K562 (cell line): ENCODE data around the gene ACSL3. TPM values are rescaled to one million over a fixed set of nuclear protein-coding genes. Genes with fewer than 3 reads are reported as not detected.

Experiments used
- ATF6 ChIP-seq: sonication (generic); formaldehyde crosslinking; IDR thresholded peaks from 2 replicates; pipeline ENCODE4 v1.4.0; 2020; ENCODE audit warnings: mild to moderate bottlenecking, missing genetic modification reagents
- BACH1 ChIP-seq: fragments of 200-800 bp; sonication (Bioruptor generic); IDR thresholded peaks from 2 replicates; pipeline ENCODE4 v1.6.1; 2016; ENCODE audit warnings: missing genetic modification characterization, missing compliant biosample characterization
- BCOR ChIP-seq: fragments of 450-650 bp; IDR thresholded peaks from 2 replicates; pipeline ENCODE4 v1.6.1; 2016
- C11orf30 ChIP-seq: fragments of 450-650 bp; IDR thresholded peaks from 2 replicates; pipeline ENCODE4 v1.6.1; 2016; ENCODE audit warnings: low read depth, mild to moderate bottlenecking
- COPS2 ChIP-seq: fragments of 450-650 bp; conservative IDR thresholded peaks from 2 replicates; pipeline ENCODE4 v1.6.1; 2016; ENCODE audit warnings: mild to moderate bottlenecking, moderate library complexity
- DACH1 ChIP-seq: fragments of 450-650 bp; IDR thresholded peaks from 2 replicates; pipeline ENCODE4 v1.6.1; 2018; ENCODE audit not compliant: partially characterized antibody
- E2F6 ChIP-seq, 2 experiments: IDR thresholded peaks; 2 replicates each; pipeline ENCODE4 v1.6.1; 2011; ENCODE audit warnings: borderline replicate concordance in 1 of 2, control low read depth in 1 of 2, low read depth in 1 of 2, low read length in 1 of 2, mild to moderate bottlenecking in 1 of 2, mixed read lengths in 1 of 2, moderate library complexity in 1 of 2; ENCODE audit not compliant: insufficient read depth in 1 of 2, insufficient read length in 1 of 2, poor library complexity in 1 of 2, severe bottlenecking in 1 of 2; ENCODE audit errors: extremely low read depth in 1 of 2
- GATA2 ChIP-seq: sonication (generic); formaldehyde crosslinking; IDR thresholded peaks from 2 replicates; pipeline ENCODE4 v1.4.0; 2020; ENCODE audit warnings: mild to moderate bottlenecking, missing genetic modification reagents
- HDAC6 ChIP-seq: IDR thresholded peaks from 2 replicates; pipeline ENCODE4 v1.6.1; 2012; ENCODE audit warnings: low read depth, mild to moderate bottlenecking, control low read depth, inconsistent platforms, low read length, moderate library complexity
- HLTF ChIP-seq: fragments of 450-650 bp; IDR thresholded peaks from 2 replicates; pipeline ENCODE4 v1.6.1; 2016
- KLF1 ChIP-seq: fragments of 450-650 bp; IDR thresholded peaks from 2 replicates; pipeline ENCODE4 v1.6.1; 2016; ENCODE audit warnings: missing genetic modification characterization, missing compliant biosample characterization
- NFE2L1 ChIP-seq: fragments of 450-650 bp; IDR thresholded peaks from 2 replicates; pipeline ENCODE4 v1.6.1; 2016; ENCODE audit warnings: missing genetic modification characterization, low read depth, mild to moderate bottlenecking, missing compliant biosample characterization, moderate library complexity, borderline replicate concordance
- NFIX ChIP-seq: fragments of 250-450 bp; sonication (Bioruptor Pico); IDR thresholded peaks from 2 replicates; pipeline ENCODE4 v1.4.0; 2020; ENCODE audit warnings: low read depth, mild to moderate bottlenecking, moderate library complexity
- NR3C1 ChIP-seq: sonication (generic); formaldehyde crosslinking; IDR thresholded peaks from 2 replicates; pipeline ENCODE4 v1.8.1; 2022; ENCODE audit warnings: missing genetic modification reagents
- POLR2AphosphoS2 ChIP-seq: IDR thresholded peaks from 2 replicates; pipeline ENCODE4 v1.6.1; 2012; ENCODE audit warnings: low read length, improper control_type of control experiment
- RBM22 ChIP-seq: fragments of 200-400 bp; formaldehyde crosslinking; IDR thresholded peaks from 2 replicates; pipeline ENCODE4 v1.6.1; 2018; ENCODE audit warnings: low read length, low read depth; ENCODE audit not compliant: poor library complexity, severe bottlenecking
- SRSF3 ChIP-seq: fragments of 200-400 bp; formaldehyde crosslinking; IDR thresholded peaks from 2 replicates; pipeline ENCODE4 v1.6.1; 2016; ENCODE audit warnings: mild to moderate bottlenecking, low read length, moderate library complexity; ENCODE audit not compliant: insufficient read depth
- TCF3 ChIP-seq: sonication (generic); formaldehyde crosslinking; IDR thresholded peaks from 2 replicates; pipeline ENCODE4 v1.4.0; 2020; ENCODE audit warnings: mild to moderate bottlenecking, missing genetic modification reagents
- TEAD2 ChIP-seq: fragments of 450-650 bp; IDR thresholded peaks from 2 replicates; pipeline ENCODE4 v1.6.1; 2016; ENCODE audit warnings: missing genetic modification characterization, control low read depth, missing compliant biosample characterization
- TRIM28 ChIP-seq: fragments of 450-650 bp; IDR thresholded peaks from 2 replicates; pipeline ENCODE4 v1.6.1; 2017
- ZNF133 ChIP-seq: fragments of 250-450 bp; sonication (Bioruptor Pico); IDR thresholded peaks from 2 replicates; pipeline ENCODE4 v1.4.0; 2020; ENCODE audit warnings: mild to moderate bottlenecking
- ZNF140 ChIP-seq: fragments of 250-450 bp; sonication (Bioruptor Pico); IDR thresholded peaks from 2 replicates; pipeline ENCODE4 v1.8.0; 2021; ENCODE audit warnings: moderate library complexity, mild to moderate bottlenecking, inconsistent platforms
- ZNF174 ChIP-seq: fragments of 250-450 bp; sonication (Bioruptor Pico); IDR thresholded peaks from 2 replicates; pipeline ENCODE4 v1.4.0; 2020; ENCODE audit warnings: mild to moderate bottlenecking
- ZNF445 ChIP-seq: fragments of 250-450 bp; sonication (Bioruptor Pico); IDR thresholded peaks from 2 replicates; pipeline ENCODE4 v1.4.0; 2020; ENCODE audit warnings: low read depth, mild to moderate bottlenecking, moderate library complexity
- ZNF75A ChIP-seq: fragments of 450-650 bp; formaldehyde crosslinking; IDR thresholded peaks from 2 replicates; pipeline ENCODE4 v1.4.0; 2020; ENCODE audit warnings: mild to moderate bottlenecking
- polyA plus RNA-seq, 8 experiments: library from polyadenylated mRNA; depleted of rRNA in 4 of 8; stranded (reverse) in 5 of 8; unstranded in 3 of 8; fragments of >200 nt; fragmentation: Nextera tagmentation in 2 of 8; fragmentation: Illumina TruSeq in 1 of 8; extraction: Ambion mirVana in 2 of 8; extraction: Trizol in 1 of 8; gene quantifications; 2 replicates each; pipeline versions ENCODE4 v1.2.1 to v1.2.3, GENCODE V29; 2011 to 2014; ENCODE audit warnings: inconsistent platforms in 1 of 8, missing spikeins in 1 of 8
- total RNA-seq, 7 experiments: library from RNA; depleted of rRNA in 6 of 7; stranded (reverse); fragments of >200 nt in 6 of 7; fragmentation: Illumina TruSeq in 2 of 7; extraction: Trizol in 2 of 7; gene quantifications; 2 replicates each; pipeline versions ENCODE4 v1.2.1 to v1.2.3, GENCODE V29; 2011 to 2021; ENCODE audit warnings: low replicate concordance in 1 of 7
- TF ChIP-seq, protein P1 (sequence below): fragments of 200-800 bp; sonication (Bioruptor generic); IDR thresholded peaks from 2 replicates; pipeline ENCODE4 v1.6.1; 2017; ENCODE audit warnings: missing genetic modification characterization, missing compliant biosample characterization
- TF ChIP-seq, protein P2 (sequence below): fragments of 250-450 bp; sonication (Bioruptor Pico); IDR thresholded peaks from 2 replicates; pipeline ENCODE4 v1.8.0; 2021; ENCODE audit warnings: mild to moderate bottlenecking, moderate library complexity

Gene ACSL3
- total and polyA plus RNA-seq, 9 of the 15 experiments (the other 6 are each of a cell fraction or from before 2014, with no cell fraction given) = 21.3 to 123 (median 85.2) TPM

- no peak for TF ChIP-seq ZNF140 (CRISPR knock-in tag)
- no peak for TF ChIP-seq BACH1 (tag)
- TF ChIP-seq SRSF3 = no peak
- no peak for TF ChIP-seq C11orf30
- TF ChIP-seq ZNF174 (CRISPR knock-in tag) = no peak
- TF ChIP-seq NFE2L1 (tag) = no peak
- TF ChIP-seq HLTF = no peak
- TF ChIP-seq, protein P1, sequence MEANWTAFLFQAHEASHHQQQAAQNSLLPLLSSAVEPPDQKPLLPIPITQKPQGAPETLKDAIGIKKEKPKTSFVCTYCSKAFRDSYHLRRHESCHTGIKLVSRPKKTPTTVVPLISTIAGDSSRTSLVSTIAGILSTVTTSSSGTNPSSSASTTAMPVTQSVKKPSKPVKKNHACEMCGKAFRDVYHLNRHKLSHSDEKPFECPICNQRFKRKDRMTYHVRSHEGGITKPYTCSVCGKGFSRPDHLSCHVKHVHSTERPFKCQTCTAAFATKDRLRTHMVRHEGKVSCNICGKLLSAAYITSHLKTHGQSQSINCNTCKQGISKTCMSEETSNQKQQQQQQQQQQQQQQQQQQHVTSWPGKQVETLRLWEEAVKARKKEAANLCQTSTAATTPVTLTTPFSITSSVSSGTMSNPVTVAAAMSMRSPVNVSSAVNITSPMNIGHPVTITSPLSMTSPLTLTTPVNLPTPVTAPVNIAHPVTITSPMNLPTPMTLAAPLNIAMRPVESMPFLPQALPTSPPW (CRISPR knock-in tag) = 0 out of 2 replicates have a peak, but pooled peaks have one; percentile 15
- TF ChIP-seq COPS2 = no peak
- TF ChIP-seq E2F6 (IDR thresholded peaks at IDR 0.05; ENCODE audit: borderline replicate concordance in 1 of 2, extremely low read depth in 1 of 2, insufficient read depth in 1 of 2, insufficient read length in 1 of 2, low read depth in 1 of 2, low read length in 1 of 2, poor library complexity in 1 of 2, severe bottlenecking in 1 of 2) = no peak
- TF ChIP-seq ZNF133 = no peak
- TF ChIP-seq GATA2 (CRISPR knock-in tag) = peak; percentile 40; the same call in 1 of the 2 replicates
- TF ChIP-seq ZNF445 = no peak
- no peak for TF ChIP-seq DACH1
- no peak for TF ChIP-seq ATF6 (CRISPR knock-in tag)
- TF ChIP-seq NR3C1 (CRISPR knock-in tag) = no peak
- TF ChIP-seq, protein P2, sequence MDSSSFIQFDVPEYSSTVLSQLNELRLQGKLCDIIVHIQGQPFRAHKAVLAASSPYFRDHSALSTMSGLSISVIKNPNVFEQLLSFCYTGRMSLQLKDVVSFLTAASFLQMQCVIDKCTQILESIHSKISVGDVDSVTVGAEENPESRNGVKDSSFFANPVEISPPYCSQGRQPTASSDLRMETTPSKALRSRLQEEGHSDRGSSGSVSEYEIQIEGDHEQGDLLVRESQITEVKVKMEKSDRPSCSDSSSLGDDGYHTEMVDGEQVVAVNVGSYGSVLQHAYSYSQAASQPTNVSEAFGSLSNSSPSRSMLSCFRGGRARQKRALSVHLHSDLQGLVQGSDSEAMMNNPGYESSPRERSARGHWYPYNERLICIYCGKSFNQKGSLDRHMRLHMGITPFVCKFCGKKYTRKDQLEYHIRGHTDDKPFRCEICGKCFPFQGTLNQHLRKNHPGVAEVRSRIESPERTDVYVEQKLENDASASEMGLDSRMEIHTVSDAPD = no peak
- no peak for TF ChIP-seq HDAC6
- TF ChIP-seq ZNF75A (CRISPR knock-in tag) = no peak
- no peak for TF ChIP-seq POLR2AphosphoS2
- no peak for TF ChIP-seq BCOR
- TF ChIP-seq RBM22 = no peak
- peak; percentile 90 for TF ChIP-seq TCF3
- TF ChIP-seq TEAD2 (tag) = no peak
- no peak for TF ChIP-seq NFIX (CRISPR knock-in tag)
- TF ChIP-seq KLF1 = no peak
- TF ChIP-seq TRIM28 = no peak
Observed at GRCh38 chr2:222830164-222830563, 30.7 kb upstream of the ACSL3 start (continued).
